ENCODE data around the gene SUMF1. TPM values are rescaled to one million over a fixed set of nuclear protein-coding genes. Genes with fewer than 3 reads are reported as not detected.

Gene SUMF1
- total and polyA plus RNA-seq, 2 of the 4 experiments (the other 2 are of a cell fraction), result 26.3 to 38.4 TPM

DNA sequence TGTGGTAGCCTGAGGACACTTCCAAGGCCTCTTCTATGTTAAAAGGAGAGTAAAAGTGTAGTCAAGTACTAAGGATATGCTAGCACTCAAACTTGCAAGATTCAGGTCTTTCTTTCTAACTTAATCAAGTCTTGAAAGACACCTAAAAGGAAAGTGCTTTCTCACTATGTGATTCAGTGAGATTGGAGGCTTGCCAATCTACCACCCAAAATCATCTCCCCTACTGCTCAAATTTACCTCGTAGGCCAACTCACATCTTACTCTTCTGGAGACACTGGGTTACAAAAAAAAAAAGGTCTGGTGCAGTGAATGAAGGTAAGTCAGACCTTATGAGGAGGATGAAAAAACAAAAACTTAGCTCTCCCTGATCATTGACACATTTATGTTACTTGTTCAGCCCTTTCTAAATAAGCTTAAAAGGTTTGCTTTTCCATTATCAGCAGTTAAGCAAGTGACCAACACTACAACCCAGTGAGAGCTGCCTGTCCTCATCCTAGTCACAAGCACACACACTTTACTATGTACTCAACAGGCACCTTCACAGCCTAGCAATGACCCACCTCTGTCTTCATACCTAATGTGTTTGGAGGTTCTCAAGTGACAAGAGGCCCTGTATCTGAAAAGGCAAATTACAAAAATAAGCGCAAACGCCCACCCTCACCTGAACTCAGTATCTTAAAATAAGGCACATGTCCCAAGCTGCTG lies 19.6 kb downstream of the SUMF1 start:
- Histone ChIP-seq H2AFZ (replicated peaks; ENCODE audit: low read length, poor library complexity) (no peak overlapping the region), H3K27me3 (ENCODE audit: control insufficient read depth, insufficient read depth, low read length) (no peaks in the 10 kb centered on the region), H3K4me1 (ENCODE audit: control insufficient read depth, insufficient read depth, low read length) (no peaks in the 10 kb centered on the region), H2BK120ac (ENCODE audit: low read depth, low read length) (no peak overlapping the region), H4K91ac (ENCODE audit: insufficient read depth, low read depth, low read length) (no peak overlapping the region), H2AK9ac (replicated peaks; ENCODE audit: low read depth, low read length, poor library complexity) (no peak overlapping the region), H3K4me3 (ENCODE audit: insufficient read depth, low read depth, low read length) (no peak overlapping the region), H3K14ac (replicated peaks; ENCODE audit: low read depth, low read length) (no peak overlapping the region), H3K4me2 (ENCODE audit: low read depth, low read length) (no peak overlapping the region), H3K18ac (ENCODE audit: low read depth, low read length) (no peak overlapping the region), H3K36me3 (ENCODE audit: control insufficient read depth, insufficient read depth, low read length) (peaks cover 10% of the 10 kb centered on the region), H4K20me1 (ENCODE audit: insufficient read depth, low read length) (no peaks in the 10 kb centered on the region), H2BK20ac (ENCODE audit: low read depth, low read length) (no peak overlapping the region), H3K27ac (ENCODE audit: insufficient read depth, low read length) (no peak overlapping the region), H2BK15ac (ENCODE audit: low read depth, low read length) (no peak overlapping the region), H4K5ac (ENCODE audit: low read depth, low read length) (no peak overlapping the region), H2AK5ac (ENCODE audit: low read depth, low read length) (no peak overlapping the region), H3K9ac (ENCODE audit: low read depth, low read length) (no peak overlapping the region), H4K8ac (ENCODE audit: low read depth in 2 of 2, low read length in 2 of 2) (no peak overlapping the region), H3K79me1 (ENCODE audit: low read depth in 1 of 2, low read length in 2 of 2) (0 out of 4 replicates have a peak, but pooled peaks cover 0 to 3% of the 10 kb centered on the region in 2 experiments), H3K9me1 (ENCODE audit: insufficient read depth, low read length) (no peaks in the 10 kb centered on the region), H2BK5ac (ENCODE audit: low read depth, low read length, poor library complexity, severe bottlenecking) (no peak overlapping the region), H3K23ac (ENCODE audit: low read depth, low read length) (no peak overlapping the region), H3K9me3 (ENCODE audit: control insufficient read depth, insufficient read depth, low read length) (no peaks in the 10 kb centered on the region), H3K56ac (ENCODE audit: extremely low read depth, insufficient read depth, low read length) (no peak overlapping the region), H3K4ac (ENCODE audit: low read depth, low read length) (no peak overlapping the region)
- no peak for ATAC-seq (ENCODE audit: low read depth)
- ChIA-PET CTCF (interaction anchor here (1.0 kb wide), 1 partner anchor 11 kb away, joined by 3 read pairs; no protein-coding TSS in a partner anchor), POLR2A (ENCODE audit: unreplicated experiment) (interaction anchor here (0.6 kb wide), 1 partner anchor 811 kb away, joined by 4 read pairs; no protein-coding TSS in a partner anchor)
- no peak for TF ChIP-seq CHD1 (IDR thresholded peaks at IDR 0.05; ENCODE audit: low read depth, low read length)
- TF ChIP-seq RFX5 (IDR thresholded peaks at IDR 0.05; ENCODE audit: low read depth, low read length), result no peak
- TF ChIP-seq BHLHE40 (IDR thresholded peaks at IDR 0.05; ENCODE audit: low read depth, low read length), result no peak
- TF ChIP-seq POLR2A (IDR thresholded peaks at IDR 0.05; ENCODE audit: low read depth, low read length), result no peak
- no peak for TF ChIP-seq MXI1 (IDR thresholded peaks at IDR 0.05; ENCODE audit: borderline replicate concordance, low read depth, low read length)
- no peak for TF ChIP-seq USF2 (IDR thresholded peaks at IDR 0.05; ENCODE audit: low read depth, low read length)
- no peak for TF ChIP-seq ELK1 (IDR thresholded peaks at IDR 0.05; ENCODE audit: borderline replicate concordance, low read depth, low read length)
- no peak for TF ChIP-seq CEBPB (IDR thresholded peaks at IDR 0.05; ENCODE audit: low read depth, low read length)
- TF ChIP-seq FOS (IDR thresholded peaks at IDR 0.05; ENCODE audit: low read depth, low read length), result no peak
- no peak for TF ChIP-seq SMC3 (IDR thresholded peaks at IDR 0.05; ENCODE audit: low read depth, low read length)
- intact Hi-C loops (cut with micrococcal nuclease) (no loop called here), in situ Hi-C loops (cut with MboI; ENCODE audit: low sequenced_read_pairs) (no loop called here), dilution Hi-C loops (cut with HindIII; ENCODE audit: low sequenced_read_pairs, unreplicated experiment) (no loop called here)
- BruUV-seq (replicated peaks), result no TSS peak
- no peak for DNase-seq
- no CpG with 5 or more reads among the region's 3 CpGs for WGBS, 2 experiments (ENCODE audit: extremely low coverage in 2 of 2, insufficient read length in 1 of 2)
